GM11168 (cell line): ENCODE results near the gene EIPR1.

Experiments used
- in situ Hi-C: fragments of 300-500 bp; cut with MboI; formaldehyde crosslinking; loops from one replicate; pipeline ENCODE4 v1.12.0; 2022; ENCODE audit warnings: low sequenced_read_pairs; ENCODE audit not compliant: unreplicated experiment

EIPR1 gene

GRCh38 chr2:3326182-3326537 lies 51.5 kb downstream of the EIPR1 start:
- in situ Hi-C loops = no loop called here

DNA sequence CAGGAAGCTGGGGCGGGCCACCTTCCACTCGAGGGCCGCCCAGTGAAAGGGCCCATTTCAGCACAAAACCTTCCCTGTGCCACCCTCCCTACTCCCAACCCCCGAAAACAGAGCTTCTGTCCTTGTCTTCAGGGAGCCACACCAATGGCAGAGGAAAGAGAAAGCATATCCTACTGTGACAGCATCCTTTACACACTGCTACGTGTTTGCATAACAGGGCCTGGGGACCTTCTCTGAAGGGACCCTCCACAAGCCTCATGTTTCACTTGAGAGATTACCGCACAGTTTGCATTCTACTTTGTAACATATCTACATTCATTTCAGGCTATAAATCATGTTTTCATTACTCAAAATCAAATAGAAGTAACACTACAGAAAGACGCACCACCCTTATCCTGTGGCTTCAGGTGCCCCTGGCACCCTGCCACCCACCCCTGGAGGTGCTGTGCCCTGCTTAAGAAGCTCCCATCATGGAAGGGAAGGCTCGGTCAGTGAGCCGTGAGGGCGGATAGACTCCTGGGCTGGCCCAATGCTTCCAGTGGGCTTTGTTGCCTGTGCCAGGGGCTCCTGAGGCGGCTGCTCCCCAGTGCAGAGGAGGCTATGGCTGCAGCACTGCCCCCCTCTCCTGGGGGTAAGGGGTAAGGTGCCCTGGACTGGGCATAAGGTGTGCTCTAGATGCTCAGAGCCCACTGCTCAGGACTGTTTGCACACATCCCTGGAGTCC lies 52.0 kb downstream of the EIPR1 start:
- in situ Hi-C loops = no loop called here

- in situ Hi-C loops = no loop called here
These were observed 53.0 kb downstream of the EIPR1 start for GRCh38 chr2:3324404-3325281.

DNA sequence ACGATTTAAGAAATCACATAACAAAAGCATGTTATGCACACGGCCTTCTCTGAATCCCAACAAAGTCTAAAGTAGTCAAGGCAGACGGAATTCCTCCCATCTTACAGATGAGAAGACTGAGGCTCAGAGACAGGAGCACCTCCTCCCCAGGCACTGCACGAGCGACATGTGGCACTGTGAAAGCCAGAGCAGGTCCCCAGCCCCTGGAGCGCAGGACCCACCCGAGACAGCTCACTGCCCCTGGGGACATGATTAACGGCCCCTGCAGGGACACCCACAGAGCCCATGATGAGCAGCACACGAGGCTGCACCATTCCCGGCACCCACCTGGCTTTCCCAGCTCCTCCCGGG lies 53.6 kb downstream of the EIPR1 start:
- in situ Hi-C loops = no loop called here

GRCh38 chr2:3323360-3324035 lies 54.1 kb downstream of the EIPR1 start:
- in situ Hi-C loops = no loop called here

- in situ Hi-C loops = no loop called here
These were observed 55.2 kb downstream of the EIPR1 start for GRCh38 chr2:3322311-3322970.

DNA sequence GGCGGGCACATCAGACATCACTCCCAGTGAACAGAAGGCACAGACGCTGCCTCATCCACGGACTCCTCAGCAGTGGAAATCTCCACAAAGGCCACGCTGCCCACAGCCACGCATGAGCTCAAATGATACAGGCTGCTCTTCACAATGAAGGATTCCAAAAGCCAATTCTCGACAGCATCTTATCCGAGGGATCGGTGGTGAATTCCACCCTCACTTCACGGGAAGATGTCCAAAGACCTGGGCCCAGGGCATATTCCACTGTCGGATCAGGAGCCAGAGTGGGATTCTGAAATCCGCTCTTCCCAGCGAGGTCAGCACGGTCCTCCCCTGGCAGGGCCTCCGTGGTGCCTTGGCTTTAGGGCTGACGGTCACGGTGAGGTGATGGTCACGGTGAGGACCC lies 55.8 kb downstream of the EIPR1 start:
- in situ Hi-C loops = no loop called here

DNA sequence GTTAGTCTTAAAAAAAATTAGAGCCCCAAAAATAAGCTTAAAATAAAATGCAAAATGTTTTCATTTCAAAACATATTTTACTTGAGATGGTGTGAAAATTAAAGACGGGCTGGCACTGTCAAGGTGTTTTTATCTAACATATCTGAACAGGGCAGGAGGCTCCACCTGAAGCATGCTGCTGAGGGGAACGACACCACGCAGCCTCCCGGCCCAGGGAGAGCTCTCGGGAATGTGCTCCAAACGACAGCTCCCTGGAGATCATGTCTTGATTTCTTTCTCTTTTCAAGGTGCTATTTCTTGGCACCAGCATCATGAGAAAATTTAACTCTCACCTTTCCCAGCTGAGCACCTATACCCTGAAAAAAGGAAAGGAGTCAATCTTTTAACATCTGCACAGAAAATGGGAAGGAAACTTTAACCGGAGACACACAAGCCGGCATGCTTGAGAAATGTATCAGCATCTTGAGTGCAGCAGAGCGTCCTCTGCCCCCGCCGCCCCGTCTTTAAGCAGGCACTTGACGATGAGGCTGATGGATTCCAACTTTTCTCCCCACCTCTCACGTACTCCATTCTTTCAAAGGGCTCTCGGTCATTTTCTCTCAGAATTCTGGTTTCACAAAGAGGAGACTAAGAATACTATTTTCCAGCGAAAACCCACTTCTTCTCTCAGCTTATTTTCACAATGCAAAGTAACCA lies 56.6 kb downstream of the EIPR1 start:
- in situ Hi-C loops = no loop called here

DNA sequence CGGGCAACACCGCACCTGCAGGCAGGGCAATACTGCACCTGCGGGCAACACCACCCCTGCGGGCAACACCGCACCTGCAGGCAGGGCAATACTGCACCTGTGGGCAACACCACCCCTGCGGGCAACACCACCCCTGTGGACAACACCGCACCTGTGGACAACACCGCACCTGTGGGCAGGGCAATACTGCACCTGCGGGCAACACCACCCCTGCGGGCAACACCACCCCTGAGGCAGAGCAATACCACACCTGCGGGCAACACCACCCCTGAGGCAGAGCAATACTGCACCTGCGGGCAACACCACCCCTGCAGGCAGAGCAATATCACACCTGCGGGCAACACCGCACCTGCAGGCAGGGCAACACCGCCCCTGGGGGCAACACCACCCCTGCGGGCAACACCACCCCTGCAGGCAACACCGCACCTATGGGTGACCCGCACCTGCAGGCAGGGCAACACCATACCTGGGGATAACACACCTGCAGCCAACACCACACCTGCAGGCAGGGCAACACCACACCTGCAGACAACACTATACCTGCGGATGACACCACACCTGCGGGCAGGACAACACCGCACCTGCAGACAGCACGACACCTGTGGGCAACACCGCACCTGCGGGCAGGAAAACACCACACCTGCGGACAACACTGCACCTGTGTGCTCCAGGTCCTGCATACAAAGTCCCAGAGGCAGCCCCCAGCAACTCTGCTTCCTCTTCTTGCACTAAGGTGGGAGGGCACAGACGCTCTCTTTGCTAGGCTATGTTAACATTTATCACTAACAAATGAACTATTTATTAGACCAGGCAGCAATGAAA lies 57.7 kb downstream of the EIPR1 start:
- in situ Hi-C loops = no loop called here

DNA sequence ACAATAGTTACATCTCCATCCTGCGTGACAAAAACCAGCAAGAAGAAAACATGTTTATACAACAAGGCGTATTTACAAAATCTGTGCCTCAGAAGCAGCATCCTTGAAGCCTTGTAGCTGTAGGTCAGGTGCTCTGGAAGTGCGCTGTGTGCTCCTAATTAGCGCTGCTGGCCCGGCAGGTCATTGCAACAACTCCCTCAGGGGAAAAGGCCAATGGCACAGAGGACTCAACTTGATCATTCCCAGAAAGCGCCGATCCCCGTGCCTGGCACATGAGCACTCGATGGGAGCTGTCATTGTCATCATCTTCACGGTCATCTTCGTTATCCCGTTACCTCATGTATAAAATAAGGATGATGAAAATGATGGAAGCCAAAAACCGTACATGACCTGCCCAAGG lies 58.5 kb downstream of the EIPR1 start:
- in situ Hi-C loops = no loop called here

GRCh38 chr2:3317871-3318590 lies 59.6 kb downstream of the EIPR1 start:
- in situ Hi-C loops = no loop called here

GRCh38 chr2:3317277-3317685 lies 60.3 kb downstream of the EIPR1 start:
- in situ Hi-C loops = no loop called here

- in situ Hi-C loops = no loop called here
These were observed 61.0 kb downstream of the EIPR1 start for GRCh38 chr2:3316456-3317276.

DNA sequence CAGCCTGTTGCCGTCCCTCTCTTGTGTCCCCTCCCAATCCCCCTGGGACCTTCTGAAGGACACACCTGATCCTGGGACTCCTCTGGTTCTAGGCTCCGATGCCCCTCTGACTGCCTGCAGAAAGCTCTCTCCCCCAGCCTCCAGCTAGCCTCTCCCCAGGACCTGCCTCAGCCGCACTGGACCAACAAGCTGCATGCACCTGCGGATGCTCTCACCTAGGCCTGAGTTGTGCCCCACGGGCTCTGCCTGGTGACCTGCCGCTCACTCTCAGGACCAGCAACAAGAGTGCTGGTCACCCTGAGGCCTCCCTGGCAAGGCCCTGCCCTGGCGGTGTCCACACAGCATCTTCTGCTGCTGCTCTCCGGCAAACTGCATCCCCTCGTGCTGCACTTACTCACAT lies 63.0 kb downstream of the EIPR1 start:
- in situ Hi-C loops = no loop called here

DNA sequence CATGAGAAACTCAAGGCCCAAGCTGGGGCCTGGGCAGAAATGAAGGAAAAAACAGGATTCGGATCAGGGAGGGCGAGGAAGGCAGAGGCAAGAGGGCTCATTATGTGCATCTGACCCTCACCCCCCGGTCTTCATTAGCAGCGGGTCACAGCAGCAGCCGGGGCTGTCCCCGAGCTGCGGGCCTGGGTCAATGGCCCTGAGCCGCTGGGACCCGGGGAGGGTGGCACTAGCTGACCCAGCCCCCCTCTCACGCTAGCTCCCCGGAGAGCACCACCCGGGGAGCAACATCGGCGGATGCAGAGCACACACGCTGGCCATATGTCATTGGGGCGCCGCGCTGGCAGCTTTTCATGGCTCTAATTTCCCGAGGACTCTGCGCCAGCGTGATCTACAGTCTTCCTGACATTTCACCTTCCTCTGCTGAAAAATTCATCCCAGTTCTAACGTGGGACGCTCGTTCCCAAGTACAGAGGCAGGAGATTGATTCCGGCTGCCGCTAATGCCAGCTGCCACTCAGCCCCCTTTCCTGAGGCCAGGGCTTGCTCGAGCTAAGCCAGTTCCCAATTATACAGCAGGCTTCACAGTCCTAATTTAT lies 63.7 kb downstream of the EIPR1 start:
- in situ Hi-C loops = no loop called here

- in situ Hi-C loops = no loop called here
These were observed 64.9 kb downstream of the EIPR1 start for GRCh38 chr2:3312576-3313345.

DNA sequence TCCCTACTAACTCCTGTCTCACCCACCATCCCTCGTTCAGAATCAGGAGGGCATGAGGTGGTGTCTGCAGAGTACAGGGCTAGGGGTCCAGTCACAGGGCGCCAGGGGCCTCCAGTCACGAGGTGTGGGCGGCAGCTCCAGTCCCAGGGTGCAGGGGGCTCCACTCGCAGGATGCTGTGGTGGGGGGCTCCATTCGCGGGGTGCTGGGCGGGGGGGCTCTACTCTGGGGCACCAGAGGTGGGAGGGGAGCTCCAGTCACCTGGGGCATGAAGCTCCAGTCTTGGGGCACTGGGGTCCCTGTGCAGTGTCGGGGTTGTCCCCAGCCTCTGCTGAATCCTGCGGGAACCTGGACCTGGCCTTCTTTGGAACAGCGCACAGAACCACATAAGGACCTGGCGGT lies 66.0 kb downstream of the EIPR1 start:
- in situ Hi-C loops = no loop called here
